Erythroblast (primary cell): ENCODE data around the gene LMO4.
A peak's percentile ranks its signal among the peaks of the same experiment; 100 is the strongest.

Source experiments
- GATA1 ChIP-seq: IDR thresholded peaks from 2 replicates; pipeline ENCODE4 v1.6.1; 2011; ENCODE audit warnings: low read depth, mild to moderate bottlenecking, control low read depth, low read length, moderate library complexity
- POLR2A ChIP-seq: IDR thresholded peaks from 2 replicates; pipeline ENCODE4 v1.6.1; 2011; ENCODE audit warnings: mild to moderate bottlenecking, low read length

GRCh38 chr1:87328272-87329050, at the start of gene LMO4:
- peak; percentile 78 for TF ChIP-seq POLR2A
- TF ChIP-seq GATA1: no peak
